Measurements from ENCODE around the gene C18orf32.

GRCh38 chr18:49521216-49521835, 34.3 kb upstream of the C18orf32 start:
- TF ChIP-seq NR3C1 (IDR thresholded peaks at IDR 0.05) (no peak), RFX5 (IDR thresholded peaks at IDR 0.05) (no peak), EP300 (IDR thresholded peaks at IDR 0.05) (no peak), CEBPB (IDR thresholded peaks at IDR 0.05) (no peak), CTCF (IDR thresholded peaks at IDR 0.05) (no peak), POLR2A (IDR thresholded peaks at IDR 0.05; ENCODE audit: low read length) (no peak), KDM5A (IDR thresholded peaks at IDR 0.05) (no peak), HDAC2 (IDR thresholded peaks at IDR 0.05) (no peak), BHLHE40 (IDR thresholded peaks at IDR 0.05; ENCODE audit: low read depth, low read length) (no peak), PBX3 (IDR thresholded peaks at IDR 0.05) (no peak), RAD21 (conservative IDR thresholded peaks at IDR 0.05 in 1 of 2, IDR thresholded peaks at IDR 0.05 in 1 of 2) (no peak)
- TF ChIP-seq, protein P1, sequence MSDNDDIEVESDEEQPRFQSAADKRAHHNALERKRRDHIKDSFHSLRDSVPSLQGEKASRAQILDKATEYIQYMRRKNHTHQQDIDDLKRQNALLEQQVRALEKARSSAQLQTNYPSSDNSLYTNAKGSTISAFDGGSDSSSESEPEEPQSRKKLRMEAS (IDR thresholded peaks at IDR 0.05): no peak
- TF ChIP-seq, protein P2, sequence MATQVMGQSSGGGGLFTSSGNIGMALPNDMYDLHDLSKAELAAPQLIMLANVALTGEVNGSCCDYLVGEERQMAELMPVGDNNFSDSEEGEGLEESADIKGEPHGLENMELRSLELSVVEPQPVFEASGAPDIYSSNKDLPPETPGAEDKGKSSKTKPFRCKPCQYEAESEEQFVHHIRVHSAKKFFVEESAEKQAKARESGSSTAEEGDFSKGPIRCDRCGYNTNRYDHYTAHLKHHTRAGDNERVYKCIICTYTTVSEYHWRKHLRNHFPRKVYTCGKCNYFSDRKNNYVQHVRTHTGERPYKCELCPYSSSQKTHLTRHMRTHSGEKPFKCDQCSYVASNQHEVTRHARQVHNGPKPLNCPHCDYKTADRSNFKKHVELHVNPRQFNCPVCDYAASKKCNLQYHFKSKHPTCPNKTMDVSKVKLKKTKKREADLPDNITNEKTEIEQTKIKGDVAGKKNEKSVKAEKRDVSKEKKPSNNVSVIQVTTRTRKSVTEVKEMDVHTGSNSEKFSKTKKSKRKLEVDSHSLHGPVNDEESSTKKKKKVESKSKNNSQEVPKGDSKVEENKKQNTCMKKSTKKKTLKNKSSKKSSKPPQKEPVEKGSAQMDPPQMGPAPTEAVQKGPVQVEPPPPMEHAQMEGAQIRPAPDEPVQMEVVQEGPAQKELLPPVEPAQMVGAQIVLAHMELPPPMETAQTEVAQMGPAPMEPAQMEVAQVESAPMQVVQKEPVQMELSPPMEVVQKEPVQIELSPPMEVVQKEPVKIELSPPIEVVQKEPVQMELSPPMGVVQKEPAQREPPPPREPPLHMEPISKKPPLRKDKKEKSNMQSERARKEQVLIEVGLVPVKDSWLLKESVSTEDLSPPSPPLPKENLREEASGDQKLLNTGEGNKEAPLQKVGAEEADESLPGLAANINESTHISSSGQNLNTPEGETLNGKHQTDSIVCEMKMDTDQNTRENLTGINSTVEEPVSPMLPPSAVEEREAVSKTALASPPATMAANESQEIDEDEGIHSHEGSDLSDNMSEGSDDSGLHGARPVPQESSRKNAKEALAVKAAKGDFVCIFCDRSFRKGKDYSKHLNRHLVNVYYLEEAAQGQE (IDR thresholded peaks at IDR 0.05): no peak
- TF ChIP-seq, protein P3, sequence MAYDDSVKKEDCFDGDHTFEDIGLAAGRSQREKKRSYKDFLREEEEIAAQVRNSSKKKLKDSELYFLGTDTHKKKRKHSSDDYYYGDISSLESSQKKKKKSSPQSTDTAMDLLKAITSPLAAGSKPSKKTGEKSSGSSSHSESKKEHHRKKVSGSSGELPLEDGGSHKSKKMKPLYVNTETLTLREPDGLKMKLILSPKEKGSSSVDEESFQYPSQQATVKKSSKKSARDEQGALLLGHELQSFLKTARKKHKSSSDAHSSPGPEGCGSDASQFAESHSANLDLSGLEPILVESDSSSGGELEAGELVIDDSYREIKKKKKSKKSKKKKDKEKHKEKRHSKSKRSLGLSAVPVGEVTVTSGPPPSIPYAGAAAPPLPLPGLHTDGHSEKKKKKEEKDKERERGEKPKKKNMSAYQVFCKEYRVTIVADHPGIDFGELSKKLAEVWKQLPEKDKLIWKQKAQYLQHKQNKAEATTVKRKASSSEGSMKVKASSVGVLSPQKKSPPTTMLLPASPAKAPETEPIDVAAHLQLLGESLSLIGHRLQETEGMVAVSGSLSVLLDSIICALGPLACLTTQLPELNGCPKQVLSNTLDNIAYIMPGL (CRISPR knock-in tag; IDR thresholded peaks at IDR 0.05; ENCODE audit: borderline replicate concordance): no peak

All from A549 (cell line).